Thyroid gland (tissue), 4 donors: Measurements from ENCODE around the gene DTD2.

ENCODE experiments used
- POLR2A ChIP-seq, 2 donors: fragments of 450-650 bp; IDR thresholded peaks; one replicate each; pipeline ENCODE4 v1.6.1; 2017; ENCODE audit warnings: antibody characterized with exemption in 2 of 2, mild to moderate bottlenecking in 2 of 2, moderate library complexity in 1 of 2
- TF ChIP-seq, protein P1 (sequence below), 6 experiments: fragments of 200-600 bp in 3 of 6; fragments of 450-650 bp in 3 of 6; sonication (generic) in 3 of 6; IDR thresholded peaks; one replicate each; pipeline ENCODE4 v1.5.1; 2016 to 2019; ENCODE audit warnings: antibody characterized with exemption in 6 of 6, mild to moderate bottlenecking in 2 of 6, inconsistent platforms in 1 of 6, moderate library complexity in 1 of 6

GRCh38 chr14:31457665-31458659 lies 656 bp upstream of the DTD2 start:
- TF ChIP-seq POLR2A (IDR thresholded peaks at IDR 0.05) = no peak
- TF ChIP-seq, protein P1, sequence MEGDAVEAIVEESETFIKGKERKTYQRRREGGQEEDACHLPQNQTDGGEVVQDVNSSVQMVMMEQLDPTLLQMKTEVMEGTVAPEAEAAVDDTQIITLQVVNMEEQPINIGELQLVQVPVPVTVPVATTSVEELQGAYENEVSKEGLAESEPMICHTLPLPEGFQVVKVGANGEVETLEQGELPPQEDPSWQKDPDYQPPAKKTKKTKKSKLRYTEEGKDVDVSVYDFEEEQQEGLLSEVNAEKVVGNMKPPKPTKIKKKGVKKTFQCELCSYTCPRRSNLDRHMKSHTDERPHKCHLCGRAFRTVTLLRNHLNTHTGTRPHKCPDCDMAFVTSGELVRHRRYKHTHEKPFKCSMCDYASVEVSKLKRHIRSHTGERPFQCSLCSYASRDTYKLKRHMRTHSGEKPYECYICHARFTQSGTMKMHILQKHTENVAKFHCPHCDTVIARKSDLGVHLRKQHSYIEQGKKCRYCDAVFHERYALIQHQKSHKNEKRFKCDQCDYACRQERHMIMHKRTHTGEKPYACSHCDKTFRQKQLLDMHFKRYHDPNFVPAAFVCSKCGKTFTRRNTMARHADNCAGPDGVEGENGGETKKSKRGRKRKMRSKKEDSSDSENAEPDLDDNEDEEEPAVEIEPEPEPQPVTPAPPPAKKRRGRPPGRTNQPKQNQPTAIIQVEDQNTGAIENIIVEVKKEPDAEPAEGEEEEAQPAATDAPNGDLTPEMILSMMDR (IDR thresholded peaks at IDR 0.05) = no peak
